Endothelial cell of umbilical vein (primary cell): ENCODE data around the gene SNX2.

Experiments used
- POLR2A ChIP-seq: IDR thresholded peaks from 2 replicates; pipeline ENCODE4 v1.6.1; 2012; ENCODE audit warnings: low read depth, mild to moderate bottlenecking, control low read depth, low read length
- TF ChIP-seq, protein P1 (sequence below), 2 donors: IDR thresholded peaks; 1 replicate in 1 of 2; 2 replicates in 1 of 2; pipeline ENCODE4 v1.5.1; 2011; ENCODE audit warnings: low read length in 2 of 2, mild to moderate bottlenecking in 2 of 2, moderate library complexity in 2 of 2, control low read depth in 1 of 2, inconsistent platforms in 1 of 2, low read depth in 1 of 2; ENCODE audit not compliant: insufficient read depth in 1 of 2; ENCODE audit errors: extremely low read depth in 1 of 2

DNA sequence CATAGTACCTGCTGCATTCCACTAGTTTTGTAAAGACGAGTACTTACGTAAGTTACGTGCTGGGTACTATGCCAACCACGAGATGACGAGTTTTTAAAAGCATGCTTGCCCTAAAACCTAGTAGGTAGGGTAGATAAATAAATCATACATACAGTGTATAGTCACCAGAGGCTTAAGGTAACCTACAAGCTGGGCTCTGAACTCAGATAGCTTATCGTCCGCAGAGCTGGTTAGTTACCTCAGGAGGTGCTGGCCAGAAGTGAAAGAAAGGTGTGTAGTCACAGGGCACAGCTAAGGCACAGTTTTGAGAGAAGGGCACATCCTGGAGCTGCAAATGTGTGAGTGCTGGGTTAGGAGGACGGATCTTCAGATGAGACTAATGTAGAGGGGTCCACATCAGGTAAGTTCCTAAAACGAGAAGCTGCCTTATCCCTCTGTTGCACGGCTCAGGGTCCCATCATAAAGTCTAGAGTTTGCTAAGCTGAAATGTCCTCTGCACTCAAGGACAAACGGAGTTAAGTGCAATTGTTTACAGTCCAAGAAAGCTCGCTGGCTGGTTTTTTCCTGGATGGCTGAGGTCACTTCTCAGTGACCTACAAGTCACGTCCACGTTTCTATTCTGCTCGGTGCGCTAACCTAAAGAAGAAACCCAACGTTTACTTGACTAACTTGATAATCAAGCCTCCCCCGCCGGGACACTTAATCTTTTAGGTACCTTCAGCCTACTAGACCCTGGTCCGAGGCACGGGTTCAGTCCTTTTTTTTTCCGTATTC is 69.4 kb downstream of the SNX2 start:
- TF ChIP-seq, protein P1, sequence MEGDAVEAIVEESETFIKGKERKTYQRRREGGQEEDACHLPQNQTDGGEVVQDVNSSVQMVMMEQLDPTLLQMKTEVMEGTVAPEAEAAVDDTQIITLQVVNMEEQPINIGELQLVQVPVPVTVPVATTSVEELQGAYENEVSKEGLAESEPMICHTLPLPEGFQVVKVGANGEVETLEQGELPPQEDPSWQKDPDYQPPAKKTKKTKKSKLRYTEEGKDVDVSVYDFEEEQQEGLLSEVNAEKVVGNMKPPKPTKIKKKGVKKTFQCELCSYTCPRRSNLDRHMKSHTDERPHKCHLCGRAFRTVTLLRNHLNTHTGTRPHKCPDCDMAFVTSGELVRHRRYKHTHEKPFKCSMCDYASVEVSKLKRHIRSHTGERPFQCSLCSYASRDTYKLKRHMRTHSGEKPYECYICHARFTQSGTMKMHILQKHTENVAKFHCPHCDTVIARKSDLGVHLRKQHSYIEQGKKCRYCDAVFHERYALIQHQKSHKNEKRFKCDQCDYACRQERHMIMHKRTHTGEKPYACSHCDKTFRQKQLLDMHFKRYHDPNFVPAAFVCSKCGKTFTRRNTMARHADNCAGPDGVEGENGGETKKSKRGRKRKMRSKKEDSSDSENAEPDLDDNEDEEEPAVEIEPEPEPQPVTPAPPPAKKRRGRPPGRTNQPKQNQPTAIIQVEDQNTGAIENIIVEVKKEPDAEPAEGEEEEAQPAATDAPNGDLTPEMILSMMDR (IDR thresholded peaks at IDR 0.05; ENCODE audit: extremely low read depth in 1 of 2, insufficient read depth in 1 of 2, low read depth in 1 of 2, low read length in 2 of 2), result no peak
- TF ChIP-seq POLR2A, result no peak
